Stomach smooth muscle (tissue), 2 donors: ENCODE data around the gene CISH.
A peak's percentile ranks its signal among the peaks of the same experiment; 100 is the strongest.

ENCODE experiments used
- H3K27ac ChIP-seq: one replicate; pipeline ENCODE4 v1.7.0; 2013; ENCODE audit warnings: mild to moderate bottlenecking, low read length, inconsistent platforms
- H3K27me3 ChIP-seq, 2 donors: one replicate each; pipeline ENCODE4 v1.7.0; 2013; ENCODE audit warnings: low read length in 2 of 2; ENCODE audit not compliant: insufficient read depth in 2 of 2, control insufficient read depth in 1 of 2
- H3K36me3 ChIP-seq, 2 donors: one replicate each; pipeline ENCODE4 v1.7.0; 2013; ENCODE audit warnings: low read length in 2 of 2; ENCODE audit not compliant: control insufficient read depth in 2 of 2, insufficient read depth in 2 of 2
- H3K4me1 ChIP-seq: one replicate; pipeline ENCODE4 v1.7.0; 2013; ENCODE audit warnings: low read length; ENCODE audit not compliant: control insufficient read depth, insufficient read depth
- H3K4me3 ChIP-seq, 2 donors: one replicate each; pipeline ENCODE4 v1.7.0; 2013; ENCODE audit warnings: low read length in 2 of 2
- H3K9ac ChIP-seq, 2 donors: one replicate each; pipeline ENCODE4 v1.7.0; 2013; ENCODE audit warnings: low read length in 2 of 2, mild to moderate bottlenecking in 1 of 2
- H3K9me3 ChIP-seq, 2 donors: one replicate each; pipeline ENCODE4 v1.7.0; 2013; ENCODE audit warnings: low read length in 2 of 2; ENCODE audit not compliant: control insufficient read depth in 2 of 2
- donor health status: healthy.
- donor health status: Pancreatic carcinoma.

CISH gene

GRCh38 chr3:50611464-50612233, at the start of gene CISH:
CISH (minus strand) TSS chr3:50611774; CDS start chr3:50611650, 124 bp downstream.
- Histone ChIP-seq H3K4me3 (peak within 1 kb of the TSS; percentile 63 to 85), H3K27me3 (no peaks in the 10 kb centered on the region), H3K27ac (peak within 1 kb of the TSS; percentile 62), H3K9me3 (no peaks in the 10 kb centered on the region), H3K9ac (peak within 1 kb of the TSS; percentile 69 to 76), H3K36me3 (peaks cover 4 to 11% of the 10 kb centered on the region in 2 donors), H3K4me1 (peaks cover 51% of the 10 kb centered on the region)

GRCh38 chr3:50660386-50660785, 48.8 kb upstream of the CISH start:
- no peak overlapping the region for H3K4me3 ChIP-seq
- H3K4me1 ChIP-seq: no peaks in the 10 kb centered on the region
- no peaks in the 10 kb centered on the region for H3K9me3 ChIP-seq
- no peak overlapping the region for H3K27ac ChIP-seq
- H3K36me3 ChIP-seq: no peaks in the 10 kb centered on the region
- no peak overlapping the region for H3K9ac ChIP-seq
- H3K27me3 ChIP-seq: no peaks in the 10 kb centered on the region

- Histone ChIP-seq H3K27me3 (no peaks in the 10 kb centered on the region), H3K27ac (no peak overlapping the region), H3K4me1 (no peaks in the 10 kb centered on the region), H3K9ac (no peak overlapping the region), H3K4me3 (no peak overlapping the region), H3K36me3 (no peaks in the 10 kb centered on the region), H3K9me3 (no peaks in the 10 kb centered on the region)
These were observed 47.3 kb upstream of the CISH start for GRCh38 chr3:50658831-50659230.

- Histone ChIP-seq H3K4me3 (no peak overlapping the region), H3K27me3 (no peaks in the 10 kb centered on the region), H3K27ac (no peak overlapping the region), H3K9me3 (no peaks in the 10 kb centered on the region), H3K36me3 (no peaks in the 10 kb centered on the region), H3K9ac (no peak overlapping the region), H3K4me1 (no peaks in the 10 kb centered on the region)
These were observed 46.8 kb upstream of the CISH start for GRCh38 chr3:50658416-50658815.

GRCh38 chr3:50657816-50658215, 46.2 kb upstream of the CISH start:
- Histone ChIP-seq H3K9ac (no peak overlapping the region), H3K27me3 (no peaks in the 10 kb centered on the region), H3K27ac (no peak overlapping the region), H3K4me3 (no peak overlapping the region), H3K36me3 (no peaks in the 10 kb centered on the region), H3K9me3 (no peaks in the 10 kb centered on the region), H3K4me1 (no peaks in the 10 kb centered on the region)

- no peaks in the 10 kb centered on the region for H3K36me3 ChIP-seq
- no peak overlapping the region for H3K27ac ChIP-seq
- H3K27me3 ChIP-seq: no peaks in the 10 kb centered on the region
- H3K4me1 ChIP-seq: no peaks in the 10 kb centered on the region
- no peak overlapping the region for H3K9ac ChIP-seq
- H3K4me3 ChIP-seq: no peak overlapping the region
- H3K9me3 ChIP-seq: no peaks in the 10 kb centered on the region
These were observed 45.8 kb upstream of the CISH start for GRCh38 chr3:50657407-50657806.

GRCh38 chr3:50656417-50657195, 45.0 kb upstream of the CISH start:
- no peaks in the 10 kb centered on the region for H3K9me3 ChIP-seq
- H3K4me3 ChIP-seq: no peak overlapping the region
- no peak overlapping the region for H3K27ac ChIP-seq
- no peaks in the 10 kb centered on the region for H3K27me3 ChIP-seq
- H3K9ac ChIP-seq: no peak overlapping the region
- H3K4me1 ChIP-seq: no peaks in the 10 kb centered on the region
- H3K36me3 ChIP-seq: no peaks in the 10 kb centered on the region

- H3K4me1 ChIP-seq: peaks cover 2% of the 10 kb centered on the region
- no peaks in the 10 kb centered on the region for H3K36me3 ChIP-seq
- H3K27me3 ChIP-seq: no peaks in the 10 kb centered on the region
- no peak overlapping the region for H3K27ac ChIP-seq
- no peaks in the 10 kb centered on the region for H3K9me3 ChIP-seq
- no peak overlapping the region for H3K4me3 ChIP-seq
- H3K9ac ChIP-seq: no peak overlapping the region
These were observed 43.6 kb upstream of the CISH start for GRCh38 chr3:50655009-50655830.

GRCh38 chr3:50653937-50654595, 42.5 kb upstream of the CISH start:
- H3K36me3 ChIP-seq: no peaks in the 10 kb centered on the region
- H3K4me1 ChIP-seq: peaks cover 13% of the 10 kb centered on the region
- no peaks in the 10 kb centered on the region for H3K9me3 ChIP-seq
- H3K9ac ChIP-seq: no peak overlapping the region
- H3K27ac ChIP-seq: no peak overlapping the region
- H3K4me3 ChIP-seq: no peak overlapping the region
- H3K27me3 ChIP-seq: no peaks in the 10 kb centered on the region

- Histone ChIP-seq H3K4me1 (peaks cover 27% of the 10 kb centered on the region), H3K9ac (no peak overlapping the region), H3K4me3 (no peak overlapping the region), H3K27me3 (no peaks in the 10 kb centered on the region), H3K9me3 (no peaks in the 10 kb centered on the region), H3K36me3 (no peaks in the 10 kb centered on the region), H3K27ac (no peak overlapping the region)
These were observed 41.1 kb upstream of the CISH start for GRCh38 chr3:50652709-50653108.
